Nephron progenitor cell (in vitro differentiated cells): ENCODE data around the gene PREP.

Experiments
- DNase-seq: peaks from one replicate; pipeline ENCODE4 v3.0.0; 2021
- H3K27ac Mint-ChIP-seq: 2 replicates; pipeline ENCODE4 v1.8.0; 2021; ENCODE audit warnings: mild to moderate bottlenecking, moderate library complexity, mixed read lengths
- H3K27me3 Mint-ChIP-seq: 2 replicates; pipeline ENCODE4 v1.8.0; 2021; ENCODE audit warnings: mild to moderate bottlenecking, low read depth, mixed read lengths; ENCODE audit not compliant: poor library complexity
- H3K36me3 Mint-ChIP-seq: 2 replicates; pipeline ENCODE4 v1.8.0; 2021; ENCODE audit warnings: low read depth, mixed read lengths
- H3K4me1 Mint-ChIP-seq: 2 replicates; pipeline ENCODE4 v1.8.0; 2021; ENCODE audit warnings: mixed read lengths
- H3K4me3 Mint-ChIP-seq: 2 replicates; pipeline ENCODE4 v1.8.0; 2021; ENCODE audit warnings: mild to moderate bottlenecking, moderate library complexity, mixed read lengths
- H3K9me3 Mint-ChIP-seq: 2 replicates; pipeline ENCODE4 v1.8.0; 2021; ENCODE audit warnings: mild to moderate bottlenecking, moderate library complexity, mixed read lengths
- TF ChIP-seq, protein P1 (sequence below): fragments of 200-600 bp; sonication (generic); IDR thresholded peaks from 2 replicates; pipeline ENCODE4 v1.5.0; 2021; ENCODE audit warnings: antibody characterized with exemption

PREP gene

DNA sequence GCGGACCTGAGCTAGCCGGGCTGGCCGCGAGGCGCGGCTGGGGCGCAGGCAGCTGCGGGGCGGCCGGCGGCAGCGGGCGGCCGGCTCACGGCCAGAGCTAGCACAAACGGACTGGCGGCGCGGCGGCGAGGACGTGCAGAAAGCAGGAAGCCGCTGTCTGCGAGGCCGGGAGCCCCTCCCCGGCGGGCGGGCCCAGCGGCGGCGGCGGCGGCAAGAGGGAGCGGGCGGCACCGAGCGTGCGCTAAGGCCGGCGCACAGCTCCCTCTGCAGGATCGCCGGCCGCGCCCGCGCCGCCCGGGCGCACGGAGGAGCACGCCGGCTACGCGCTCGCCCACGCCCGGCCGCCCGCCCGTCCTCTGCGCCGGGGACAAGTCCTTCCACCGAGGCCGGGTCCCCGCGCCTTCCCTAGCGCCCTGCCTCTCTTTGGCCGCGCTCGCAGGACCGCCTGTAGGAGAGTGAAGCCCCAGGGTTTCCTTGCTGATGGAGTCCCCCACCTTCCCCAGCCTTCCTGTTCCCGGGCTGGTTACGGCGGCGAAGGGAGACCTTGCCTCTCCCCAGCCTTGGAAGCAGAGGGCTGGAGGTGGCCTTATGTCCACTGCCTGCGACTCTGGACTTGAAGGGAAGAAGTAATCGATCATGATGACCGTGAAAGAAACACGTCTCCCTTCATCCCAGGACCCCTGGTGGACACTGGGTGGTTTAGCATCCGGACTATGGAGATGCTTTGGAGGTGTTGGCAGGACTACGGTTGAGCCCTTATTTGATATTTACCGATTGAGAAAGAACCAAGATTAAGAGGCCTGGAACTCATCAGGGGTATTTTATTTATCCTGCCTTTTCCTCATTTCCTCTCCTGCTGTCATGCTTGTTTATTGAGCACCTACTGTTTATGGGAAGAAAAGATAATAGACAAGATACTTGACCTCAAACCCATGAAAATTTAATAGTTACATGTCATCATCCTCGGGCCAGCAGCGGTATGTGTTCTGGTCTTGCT, at the start of gene PREP:
TSS of gene PREP (minus strand) at position 144 of the 997 bp plus-strand sequence. CDS start 191 bp downstream, outside the sequence.
- H3K27ac Mint-ChIP-seq: peak within 1 kb of the TSS; percentile 89
- no peaks in the 10 kb centered on the region for H3K27me3 Mint-ChIP-seq
- H3K4me1 Mint-ChIP-seq: peaks cover 55% of the 10 kb centered on the region
- H3K9me3 Mint-ChIP-seq: peaks cover under 1% of the 10 kb centered on the region
- TF ChIP-seq, protein P1, sequence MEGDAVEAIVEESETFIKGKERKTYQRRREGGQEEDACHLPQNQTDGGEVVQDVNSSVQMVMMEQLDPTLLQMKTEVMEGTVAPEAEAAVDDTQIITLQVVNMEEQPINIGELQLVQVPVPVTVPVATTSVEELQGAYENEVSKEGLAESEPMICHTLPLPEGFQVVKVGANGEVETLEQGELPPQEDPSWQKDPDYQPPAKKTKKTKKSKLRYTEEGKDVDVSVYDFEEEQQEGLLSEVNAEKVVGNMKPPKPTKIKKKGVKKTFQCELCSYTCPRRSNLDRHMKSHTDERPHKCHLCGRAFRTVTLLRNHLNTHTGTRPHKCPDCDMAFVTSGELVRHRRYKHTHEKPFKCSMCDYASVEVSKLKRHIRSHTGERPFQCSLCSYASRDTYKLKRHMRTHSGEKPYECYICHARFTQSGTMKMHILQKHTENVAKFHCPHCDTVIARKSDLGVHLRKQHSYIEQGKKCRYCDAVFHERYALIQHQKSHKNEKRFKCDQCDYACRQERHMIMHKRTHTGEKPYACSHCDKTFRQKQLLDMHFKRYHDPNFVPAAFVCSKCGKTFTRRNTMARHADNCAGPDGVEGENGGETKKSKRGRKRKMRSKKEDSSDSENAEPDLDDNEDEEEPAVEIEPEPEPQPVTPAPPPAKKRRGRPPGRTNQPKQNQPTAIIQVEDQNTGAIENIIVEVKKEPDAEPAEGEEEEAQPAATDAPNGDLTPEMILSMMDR: peak; percentile 84
- peak within 1 kb of the TSS; percentile 94 for H3K4me3 Mint-ChIP-seq
- no peaks in the 10 kb centered on the region for H3K36me3 Mint-ChIP-seq
- peak; percentile 85 for DNase-seq

DNA sequence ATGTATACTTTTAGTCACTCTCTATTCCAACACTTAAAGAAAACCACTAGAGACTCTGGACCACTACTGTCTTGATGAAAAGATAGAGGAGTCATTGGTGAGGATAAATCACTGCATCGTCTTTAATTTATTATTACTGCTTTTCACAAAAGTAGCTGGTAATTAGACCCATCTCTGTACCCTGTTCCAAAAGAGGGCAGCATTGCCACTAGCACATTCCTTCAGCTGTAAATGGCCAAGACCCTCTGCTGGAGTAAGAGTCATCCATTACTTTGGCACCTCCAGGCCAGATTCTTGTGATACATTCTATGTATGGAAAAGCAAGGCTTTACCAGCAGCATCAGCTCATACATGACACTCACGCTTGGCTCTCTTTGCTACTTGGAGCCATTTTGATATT, 49.5 kb upstream of the PREP start:
- no peak for DNase-seq
- TF ChIP-seq, protein P1: no peak
- Mint-ChIP-seq H3K4me1 (peaks cover 13% of the 10 kb centered on the region), H3K27ac (no peak overlapping the region), H3K4me3 (no peak overlapping the region), H3K27me3 (peaks cover 15% of the 10 kb centered on the region), H3K36me3 (peaks cover 5% of the 10 kb centered on the region), H3K9me3 (peaks cover 15% of the 10 kb centered on the region)

DNA sequence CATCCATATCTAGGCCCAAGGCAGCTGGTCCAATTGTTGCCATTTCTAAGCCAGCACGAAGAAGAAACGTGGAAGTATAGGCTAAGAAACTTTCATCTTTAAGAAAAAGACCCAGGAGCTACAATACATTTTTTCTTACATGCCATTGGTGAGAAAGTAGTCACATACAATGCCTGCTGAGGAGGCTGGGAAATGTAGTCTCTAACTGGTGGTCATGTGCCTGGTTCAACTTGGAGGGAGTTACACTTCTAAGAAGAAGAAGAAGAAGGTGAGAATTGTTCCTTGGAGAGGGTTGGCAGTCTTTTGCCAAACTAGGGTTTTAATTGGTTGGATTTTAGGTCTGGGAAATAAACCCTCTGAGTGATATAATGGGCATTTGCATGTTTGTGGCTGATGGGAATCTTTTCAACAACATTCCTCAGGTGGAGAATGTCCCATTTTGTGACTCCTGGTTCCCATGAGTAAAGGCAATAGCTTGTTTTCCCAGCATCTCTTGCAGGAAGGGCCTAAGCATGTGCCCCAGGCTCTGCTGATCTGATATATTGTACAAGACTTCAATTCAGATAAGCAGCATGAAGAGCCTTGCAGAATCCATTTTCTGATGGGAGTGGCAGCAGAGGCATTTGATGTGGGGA, 47.0 kb upstream of the PREP start:
- DNase-seq: no peak
- Mint-ChIP-seq H3K9me3 (peaks cover 11% of the 10 kb centered on the region), H3K4me1 (peaks cover 21% of the 10 kb centered on the region), H3K36me3 (peaks cover 5% of the 10 kb centered on the region), H3K27ac (no peak overlapping the region), H3K4me3 (no peak overlapping the region), H3K27me3 (peaks cover 15% of the 10 kb centered on the region)
- TF ChIP-seq, protein P1: no peak

DNA sequence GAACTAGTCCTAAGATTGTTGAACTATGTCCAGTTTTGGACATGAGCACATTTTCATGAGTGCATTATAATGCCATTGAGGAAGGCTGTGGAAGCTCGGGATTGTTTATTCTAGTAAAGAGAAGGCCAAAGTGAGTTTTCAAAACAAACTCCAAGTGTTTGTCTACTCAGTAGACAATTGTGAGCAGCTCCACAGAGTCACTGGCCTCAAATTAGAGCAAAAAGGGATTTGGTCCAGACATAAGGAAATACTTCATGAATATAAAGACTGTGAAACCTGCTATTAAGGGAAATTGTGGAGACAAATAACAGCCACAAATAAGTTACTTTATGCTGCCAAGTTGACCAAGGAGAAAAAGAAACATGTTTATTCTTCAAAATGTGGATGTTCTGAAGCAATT, 42.6 kb upstream of the PREP start:
- TF ChIP-seq, protein P1: no peak
- H3K4me1 Mint-ChIP-seq: peaks cover 19% of the 10 kb centered on the region
- H3K27me3 Mint-ChIP-seq: peaks cover 10% of the 10 kb centered on the region

DNA sequence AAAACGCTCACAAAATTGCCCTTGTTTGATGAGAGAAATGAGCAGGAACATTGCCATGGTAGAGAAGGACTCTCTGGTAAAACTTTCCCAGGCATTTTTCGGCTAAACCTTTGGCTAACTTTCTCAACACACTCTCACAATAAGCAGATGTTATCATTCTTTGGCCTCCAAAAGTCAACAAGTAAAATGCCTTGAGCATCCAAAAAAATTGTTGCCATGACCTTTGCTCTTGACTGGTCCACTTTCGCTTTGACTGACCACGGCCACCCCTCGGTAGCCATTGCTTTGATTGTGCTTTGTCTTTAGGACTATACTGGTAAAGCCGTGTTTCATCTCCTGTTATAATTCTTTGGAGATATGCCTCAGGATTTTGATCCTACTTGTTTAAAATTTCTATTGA, 41.1 kb upstream of the PREP start:
- TF ChIP-seq, protein P1: no peak
- no peak overlapping the region for H3K27ac Mint-ChIP-seq
- peaks cover 7% of the 10 kb centered on the region for H3K27me3 Mint-ChIP-seq
- peaks cover 29% of the 10 kb centered on the region for H3K4me1 Mint-ChIP-seq
- H3K4me3 Mint-ChIP-seq: no peak overlapping the region
- peaks cover 14% of the 10 kb centered on the region for H3K9me3 Mint-ChIP-seq
- DNase-seq: no peak
- H3K36me3 Mint-ChIP-seq: peaks cover 7% of the 10 kb centered on the region

More for the DNA sequence above, 42.6 kb upstream of the PREP start:
- peaks cover 14% of the 10 kb centered on the region for H3K9me3 Mint-ChIP-seq
- no peak overlapping the region for H3K27ac Mint-ChIP-seq
- H3K4me3 Mint-ChIP-seq: no peak overlapping the region
- H3K36me3 Mint-ChIP-seq: peaks cover 7% of the 10 kb centered on the region
- no peak for DNase-seq
